ENCODE data around the gene IGF2R.
"Not testable (repeated sequence)": the region's sequence is repeated elsewhere in the genome, so short reads cannot be mapped to it uniquely, and the experiment has no call there.

GRCh38 chr6:160092176-160092575 is 123.3 kb downstream of the IGF2R start:
- TF ChIP-seq CTCF, POLR2A, EP300 (IDR thresholded peaks at IDR 0.05): not testable (repeated sequence)
